Motor neuron (in vitro differentiated cells): ENCODE data around the gene SLCO4A1. TPM values are rescaled to one million over a fixed set of nuclear protein-coding genes. Genes with fewer than 3 reads are reported as not detected.

Source experiments
- ATAC-seq, 8 experiments: fragments of 200-7000 bp; cut with Tn5 transposase; replicated peaks in 6 of 8; 2 replicates each; pipeline ENCODE4 v1.8.0; 2021; ENCODE audit warnings: mild to moderate bottlenecking in 8 of 8, moderate library complexity in 8 of 8
- H3K27ac ChIP-seq, 2 donors: fragments of 250-450 bp; sonication (Bioruptor Pico); 2 replicates each; pipeline ENCODE4 v1.9.0; 2021; ENCODE audit warnings: antibody characterized with exemption in 2 of 2, mild to moderate bottlenecking in 2 of 2, moderate library complexity in 1 of 2
- H3K4me1 ChIP-seq, 2 donors: fragments of 250-450 bp; sonication (Bioruptor Pico); replicated peaks in 1 of 2; 2 replicates each; pipeline ENCODE4 v1.6.1; 2021; ENCODE audit warnings: antibody characterized with exemption in 2 of 2, mild to moderate bottlenecking in 2 of 2, moderate library complexity in 1 of 2
- H3K4me3 ChIP-seq, 5 donors: fragments of 250-450 bp; sonication (Bioruptor Pico); 2 replicates each; pipeline ENCODE4 v1.9.0; 2021; ENCODE audit warnings: antibody characterized with exemption in 5 of 5, mild to moderate bottlenecking in 5 of 5, moderate library complexity in 4 of 5
- WGBS, 10 experiments: fragments of 450-650 bp; shearing (Covaris generic); methylation state at CpG; one replicate each; pipeline ENCODE4 v1.0.0; 2022; 5-methylcytosine and 5-hydroxymethylcytosine counted together
- in situ Hi-C, 9 experiments: fragments of 400-800 bp; cut with MboI; loops; one replicate each; pipeline ENCODE4 v1.15.0; 2021; ENCODE audit warnings: low sequenced_read_pairs in 9 of 9, low pct_unique_long_range_greater_than_20kb in 2 of 9; ENCODE audit not compliant: unreplicated experiment in 9 of 9
- total RNA-seq, 8 experiments: library from RNA; unstranded; fragments of 300-600 nt; gene quantifications; 2 replicates each; pipeline versions ENCODE4 v1.2.3 to v1.2.4, GENCODE V29; 2022

The SLCO4A1 gene
- total RNA-seq, 8 experiments from 2014 or later = 1.0 to 14.2 (median 3.2) TPM

- WGBS, 10 experiments = 52 to 80% (median 80%) methylated on average over 1 to 3 of the region's 12 CpGs; no CpG with 5 or more reads in 7 of the 10 experiments
- peaks cover 48 to 51% of the 10 kb centered on the region in 2 donors for H3K4me1 ChIP-seq
- no peak overlapping the region for H3K27ac ChIP-seq
- no peak overlapping the region for H3K4me3 ChIP-seq
- in situ Hi-C loops = loop anchor here in 4 of 9 experiments (10.0 to 25.0 kb wide), 2 partner anchors 102 to 110 kb away; partner anchors contain the start of gene MRGBP (in 4 of the 4)
- ATAC-seq = no peak
Measured at GRCh38 chr20:62684981-62685380, 42.7 kb downstream of the SLCO4A1 start.

DNA sequence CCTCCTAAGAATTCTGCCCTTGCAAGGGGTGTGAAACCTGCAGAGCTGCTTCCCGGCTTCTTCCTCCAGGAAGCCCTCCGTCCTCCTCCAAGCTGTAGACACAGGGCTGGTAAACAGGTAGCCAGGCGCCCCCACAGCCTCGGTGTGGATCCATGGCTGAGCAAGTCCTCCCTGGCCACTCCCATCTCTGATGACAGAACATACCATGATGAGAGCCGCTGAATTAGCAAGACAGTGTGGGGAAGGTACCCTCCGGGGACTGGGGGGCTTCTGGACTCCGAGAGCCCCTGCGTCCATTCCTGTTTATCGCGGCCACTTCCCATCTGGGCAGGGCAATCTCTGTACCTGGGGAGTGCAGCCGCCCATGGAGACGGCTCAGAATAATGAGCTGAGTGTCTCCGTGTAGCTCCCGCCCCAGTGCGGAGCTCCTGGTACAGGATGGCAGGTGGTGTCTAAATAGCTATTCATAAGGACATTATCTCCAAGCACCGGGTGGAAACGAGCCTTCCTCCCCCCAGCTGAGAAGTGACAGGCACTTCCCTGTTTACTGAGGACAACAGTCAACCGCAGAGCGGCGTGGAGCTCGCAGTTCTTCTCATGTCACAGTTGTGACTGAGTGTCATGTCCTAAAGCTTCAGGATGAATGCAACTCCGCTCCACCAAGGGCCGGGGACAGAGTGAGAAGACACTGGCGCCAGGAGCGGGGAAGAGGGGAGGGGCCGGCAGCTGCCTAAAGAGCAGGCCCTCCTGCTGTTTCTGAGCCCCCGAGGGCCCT lies 43.7 kb downstream of the SLCO4A1 start:
- no peak overlapping the region for H3K4me3 ChIP-seq
- WGBS, 10 experiments = 15 to 28% (median 26%) methylated on average over 3 to 13 of the region's 27 CpGs; no CpG with 5 or more reads in 5 of the 10 experiments
- H3K4me1 ChIP-seq = peaks cover 57 to 60% of the 10 kb centered on the region in 2 donors
- in situ Hi-C loops = loop anchor here in 4 of 9 experiments (10.0 to 25.0 kb wide), 2 partner anchors 101 to 109 kb away; partner anchors contain the start of gene MRGBP (in 4 of the 4)
- peak overlapping the region in 1 of 2 donors; percentile 15 for H3K27ac ChIP-seq
- ATAC-seq = peak in 5 of 8 experiments; percentile 48 to 73 (median 69)

- no peak overlapping the region for H3K4me3 ChIP-seq
- in situ Hi-C loops = loop anchor here in 4 of 9 experiments (10.0 to 25.0 kb wide), 2 partner anchors 100 to 108 kb away; partner anchors contain the start of gene MRGBP (in 4 of the 4)
- WGBS, 10 experiments = 60 to 100% (median 88%) methylated on average over 1 to 9 of the region's 37 CpGs; no CpG with 5 or more reads in 4 of the 10 experiments
- no peak overlapping the region for H3K27ac ChIP-seq
- peak in 1 of 8 experiments; percentile 43 for ATAC-seq
- H3K4me1 ChIP-seq = peaks cover 63 to 70% of the 10 kb centered on the region in 2 donors
Measured at GRCh38 chr20:62686869-62687830, 44.8 kb downstream of the SLCO4A1 start.

GRCh38 chr20:62688083-62688482 lies 45.8 kb downstream of the SLCO4A1 start:
- Histone ChIP-seq H3K4me3 (no peak overlapping the region), H3K4me1 (peaks cover 64 to 71% of the 10 kb centered on the region in 2 donors), H3K27ac (no peak overlapping the region)
- in situ Hi-C loops = loop anchor here in 4 of 9 experiments (10.0 to 25.0 kb wide), 2 partner anchors 99 to 107 kb away; partner anchors contain the start of gene MRGBP (in 4 of the 4)
- WGBS, 10 experiments = no CpG with 5 or more reads among the region's 11 CpGs
- ATAC-seq = peak in 2 of 8 experiments; percentile 32 to 33

DNA sequence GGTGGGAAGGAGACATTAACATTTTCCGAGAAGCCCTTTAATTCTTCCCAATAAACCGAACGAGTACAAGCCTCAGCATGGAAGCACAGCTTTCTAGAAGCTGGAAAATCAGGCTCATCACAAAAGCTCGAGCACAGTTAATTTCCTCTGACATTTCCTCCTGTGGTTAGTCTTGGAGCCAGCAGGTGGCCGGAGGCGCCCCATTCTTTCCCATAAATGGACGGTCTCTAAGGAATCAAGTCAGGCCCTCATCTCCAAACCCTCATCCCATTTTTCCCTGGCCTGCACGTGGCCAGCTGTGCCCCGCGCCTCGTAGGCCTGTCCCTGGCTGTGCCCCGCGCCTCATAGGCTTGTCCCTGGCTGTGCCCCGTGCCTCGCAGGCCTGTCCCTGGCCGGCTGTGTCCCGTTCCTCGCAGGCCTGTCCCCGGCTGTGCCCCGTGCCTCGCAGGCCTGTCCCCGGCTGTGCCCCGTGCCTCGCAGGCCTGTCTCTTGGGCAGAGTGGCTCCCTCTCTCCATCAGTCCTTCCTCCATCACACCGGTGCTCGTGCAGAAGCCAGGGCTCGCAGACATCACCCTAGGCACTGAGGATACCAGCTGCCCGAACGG lies 46.7 kb downstream of the SLCO4A1 start:
- H3K4me1 ChIP-seq = peaks cover 60 to 66% of the 10 kb centered on the region in 2 donors
- no peak overlapping the region for H3K27ac ChIP-seq
- H3K4me3 ChIP-seq = no peak overlapping the region
- ATAC-seq = peak in 3 of 8 experiments; percentile 5 to 19 (median 12)
- in situ Hi-C loops = loop anchor here in 4 of 9 experiments (10.0 to 25.0 kb wide), 2 partner anchors 98 to 106 kb away; partner anchors contain the start of gene MRGBP (in 4 of the 4)
- 59 to 88% (median 79%) methylated on average over 5 to 8 of the region's 29 CpGs; no CpG with 5 or more reads in 7 of the 10 experiments for WGBS, 10 experiments

- Histone ChIP-seq H3K4me3 (no peak overlapping the region), H3K4me1 (peaks cover 54 to 61% of the 10 kb centered on the region in 2 donors), H3K27ac (peak overlapping the region; percentile 6 to 9)
- WGBS, 10 experiments = 61 to 88% methylated on average over 3 to 6 of the region's 17 CpGs; no CpG with 5 or more reads in 8 of the 10 experiments
- in situ Hi-C loops = loop anchor here in 4 of 9 experiments (10.0 to 25.0 kb wide), 2 partner anchors 97 to 105 kb away; partner anchors contain the start of gene MRGBP (in 4 of the 4)
- ATAC-seq = peak in 1 of 8 experiments; percentile 1
Measured at GRCh38 chr20:62689861-62690260, 47.6 kb downstream of the SLCO4A1 start.

GRCh38 chr20:62690261-62690820 lies 48.0 kb downstream of the SLCO4A1 start:
- in situ Hi-C loops = loop anchor here in 3 of 9 experiments (25.0 kb wide), 1 partner anchor 97 kb away; the partner anchor contains the start of gene MRGBP (in 3 of the 3)
- ATAC-seq = peak; percentile 39 to 89 (median 66)
- H3K4me1 ChIP-seq = peaks cover 50 to 57% of the 10 kb centered on the region in 2 donors
- H3K4me3 ChIP-seq = no peak overlapping the region
- WGBS, 10 experiments = 19 to 87% (median 40%) methylated on average over 1 to 11 of the region's 17 CpGs; no CpG with 5 or more reads in 3 of the 10 experiments
- peak overlapping the region in 1 of 2 donors; percentile 9 for H3K27ac ChIP-seq

DNA sequence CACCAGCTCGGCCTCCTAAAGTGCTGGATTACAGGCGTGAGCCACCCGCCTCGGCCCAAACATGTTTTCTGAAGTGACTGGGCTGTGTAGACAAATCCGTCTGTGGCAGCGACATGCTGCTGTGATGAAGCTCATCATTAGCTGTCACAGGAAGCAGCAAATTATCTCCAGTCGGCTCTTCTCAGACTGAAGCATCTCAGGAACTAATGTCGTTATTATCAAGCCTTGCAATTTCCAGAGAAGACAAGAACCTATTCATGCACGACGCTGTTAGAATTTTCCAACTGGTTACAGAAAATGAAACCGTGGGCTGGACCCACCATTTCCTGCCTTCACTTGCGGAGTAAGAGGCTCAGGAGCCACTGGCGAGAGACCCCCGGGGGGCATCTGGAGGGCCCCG lies 49.2 kb downstream of the SLCO4A1 start:
- 60 to 89% (median 73%) methylated on average over 1 to 8 of the region's 15 CpGs; no CpG with 5 or more reads in 3 of the 10 experiments for WGBS, 10 experiments
- H3K27ac ChIP-seq = no peak overlapping the region
- H3K4me1 ChIP-seq = peaks cover 39 to 48% of the 10 kb centered on the region in 2 donors
- ATAC-seq = no peak
- in situ Hi-C loops = loop anchor here in 3 of 9 experiments (25.0 kb wide), 1 partner anchor 96 kb away; the partner anchor contains the start of gene MRGBP (in 3 of the 3)
- H3K4me3 ChIP-seq = no peak overlapping the region

GRCh38 chr20:62692176-62692575 lies 49.9 kb downstream of the SLCO4A1 start:
- peak in 1 of 8 experiments; percentile 3 for ATAC-seq
- Histone ChIP-seq H3K4me1 (peaks cover 37 to 51% of the 10 kb centered on the region in 2 donors), H3K4me3 (no peak overlapping the region), H3K27ac (no peak overlapping the region)
- in situ Hi-C loops = loop anchor here in 3 of 9 experiments (25.0 kb wide), 1 partner anchor 95 kb away; the partner anchor contains the start of gene MRGBP (in 3 of the 3)
- WGBS, 10 experiments = 40 to 100% (median 78%) methylated on average over 1 to 3 of the region's 8 CpGs; no CpG with 5 or more reads in 7 of the 10 experiments

DNA sequence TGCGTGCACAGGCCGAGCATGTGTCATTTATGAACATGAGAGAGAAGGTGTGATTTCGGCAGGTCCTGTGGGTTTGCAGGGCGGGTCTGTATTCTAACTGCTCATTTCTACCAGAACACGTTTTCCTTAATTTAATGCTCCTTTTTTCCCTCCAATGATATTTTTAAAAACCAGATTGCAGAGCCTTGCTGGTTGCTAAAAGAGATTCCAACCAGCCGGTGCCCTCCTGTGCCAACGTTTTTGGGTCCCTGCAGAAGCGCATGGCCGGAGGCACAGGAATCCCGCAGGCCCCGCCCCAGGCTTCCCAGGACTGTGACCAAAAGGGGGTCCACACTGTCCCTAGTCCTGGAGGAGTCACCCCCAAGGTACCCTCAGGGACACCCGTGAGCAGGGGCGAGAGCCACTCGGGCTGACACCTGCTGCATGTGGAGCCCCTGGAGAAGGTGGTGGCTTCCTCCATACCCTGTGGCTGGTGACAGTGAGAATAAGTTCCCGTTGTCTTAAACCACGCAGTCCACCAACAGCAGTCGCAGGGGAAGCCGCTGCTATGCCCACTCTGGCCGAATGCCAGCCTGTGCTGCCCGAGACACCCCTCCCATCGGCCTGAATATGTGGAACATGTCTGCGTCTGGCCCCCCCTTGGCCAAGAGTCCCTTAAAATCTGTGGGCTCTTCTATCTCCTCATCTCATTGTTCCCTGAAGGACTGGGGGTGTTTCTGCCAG lies 50.7 kb downstream of the SLCO4A1 start:
- H3K27ac ChIP-seq = no peak overlapping the region
- H3K4me1 ChIP-seq = peaks cover 40 to 59% of the 10 kb centered on the region in 2 donors
- no peak overlapping the region for H3K4me3 ChIP-seq
- no peak for ATAC-seq
- 78 to 100% (median 88%) methylated on average over 1 to 12 of the region's 22 CpGs; no CpG with 5 or more reads in 4 of the 10 experiments for WGBS, 10 experiments
- in situ Hi-C loops = loop anchor here in 3 of 9 experiments (25.0 kb wide), 1 partner anchor 94 kb away; the partner anchor contains the start of gene MRGBP (in 3 of the 3)
